Gastroesophageal sphincter (tissue), 3 donors: ENCODE data around the gene PRIMPOL.

ENCODE experiments used
- CTCF ChIP-seq, 4 experiments: fragments of 200-600 bp in 2 of 4; fragments of 450-650 bp in 2 of 4; sonication (generic) in 1 of 4; IDR thresholded peaks; one replicate each; pipeline ENCODE4 v1.5.1; 2017 to 2019; ENCODE audit warnings: antibody characterized with exemption in 4 of 4, mild to moderate bottlenecking in 2 of 4, moderate library complexity in 2 of 4
- POLR2AphosphoS5 ChIP-seq: sonication (generic); formaldehyde crosslinking; IDR thresholded peaks from one replicate; pipeline ENCODE4 v1.6.1; 2017; ENCODE audit warnings: antibody characterized with exemption

- TF ChIP-seq POLR2AphosphoS5 = no peak
- no peak for TF ChIP-seq CTCF (IDR thresholded peaks at IDR 0.05)
Observed at GRCh38 chr4:184731056-184731455, 81.5 kb downstream of the PRIMPOL start.
